GM12878 (cell line): ENCODE data around the gene DMD.

Experiments
- BCL3 ChIP-seq: IDR thresholded peaks from 2 replicates; pipeline ENCODE4 v1.6.1; 2011; ENCODE audit warnings: borderline replicate concordance, low read depth, mild to moderate bottlenecking, moderate library complexity, low read length; ENCODE audit not compliant: insufficient read depth, poor library complexity, severe bottlenecking
- CEBPB ChIP-seq, 2 experiments: fragments of 150-350 bp in 1 of 2; IDR thresholded peaks; 2 replicates each; pipeline ENCODE4 v1.6.1; 2012 to 2014; ENCODE audit warnings: low read depth in 2 of 2, low read length in 2 of 2, borderline replicate concordance in 1 of 2, inconsistent platforms in 1 of 2
- CHD2 ChIP-seq: IDR thresholded peaks from 2 replicates; pipeline ENCODE4 v1.6.1; 2011; ENCODE audit warnings: low read depth, low read length, improper control_type of control experiment, borderline replicate concordance
- CTCF ChIP-seq, 3 experiments: IDR thresholded peaks in 2 of 3; conservative IDR thresholded peaks in 1 of 3; 2 replicates each; pipeline ENCODE4 v1.5.1; 2011; ENCODE audit warnings: low read depth in 3 of 3, low read length in 3 of 3, mild to moderate bottlenecking in 3 of 3, control low read depth in 2 of 3, moderate library complexity in 2 of 3, inconsistent platforms in 1 of 3, mixed read lengths in 1 of 3; ENCODE audit not compliant: control insufficient read depth in 2 of 3, insufficient read depth in 1 of 3; ENCODE audit errors: extremely low read depth in 1 of 3
- EED ChIP-seq: sonication (generic); IDR thresholded peaks from 2 replicates; pipeline ENCODE4 v1.6.1; 2016; ENCODE audit warnings: antibody characterized with exemption, low read depth
- EGR1 ChIP-seq, 2 experiments: IDR thresholded peaks; 1 replicate in 1 of 2; 2 replicates in 1 of 2; pipeline ENCODE4 v1.6.1; 2011 to 2012; ENCODE audit warnings: low read depth in 2 of 2, low read length in 2 of 2, borderline replicate concordance in 1 of 2, mild to moderate bottlenecking in 1 of 2, moderate library complexity in 1 of 2
- POLR2A ChIP-seq: IDR thresholded peaks from 2 replicates; pipeline ENCODE4 v1.6.1; 2011; ENCODE audit warnings: low read depth, mild to moderate bottlenecking, low read length
- POLR2AphosphoS5 ChIP-seq: IDR thresholded peaks from 2 replicates; pipeline ENCODE4 v1.6.1; 2011; ENCODE audit warnings: mild to moderate bottlenecking, low read length, inconsistent platforms
- SP1 ChIP-seq: IDR thresholded peaks from one replicate; pipeline ENCODE4 v1.6.1; 2011; ENCODE audit warnings: low read depth, low read length
- TCF3 ChIP-seq: IDR thresholded peaks from 2 replicates; pipeline ENCODE4 v1.6.1; 2012; ENCODE audit warnings: low read depth, mild to moderate bottlenecking, low read length, borderline replicate concordance; ENCODE audit not compliant: insufficient read depth
- YY1 ChIP-seq: IDR thresholded peaks from 2 replicates; pipeline ENCODE4 v1.6.1; 2011; ENCODE audit warnings: low read depth, mild to moderate bottlenecking, low read length
- ZBED1 ChIP-seq: IDR thresholded peaks from 2 replicates; pipeline ENCODE4 v1.6.1; 2016; ENCODE audit warnings: borderline replicate concordance

GRCh38 chrX:32966821-32967355 is 244.5 kb downstream of the DMD start:
- TF ChIP-seq YY1 (no peak), POLR2AphosphoS5 (no peak), CTCF (IDR thresholded peaks at IDR 0.05 in 2 of 3, conservative IDR thresholded peaks at IDR 0.05 in 1 of 3; ENCODE audit: control insufficient read depth in 2 of 3, extremely low read depth in 1 of 3, insufficient read depth in 1 of 3, low read depth in 3 of 3, low read length in 3 of 3) (no peak), CHD2 (no peak), SP1 (no peak), TCF3 (no peak), EGR1 (IDR thresholded peaks at IDR 0.05; ENCODE audit: borderline replicate concordance in 1 of 2, low read depth in 2 of 2, low read length in 2 of 2) (no peak), ZBED1 (no peak), POLR2A (no peak), CEBPB (IDR thresholded peaks at IDR 0.05; ENCODE audit: borderline replicate concordance in 1 of 2, low read depth in 2 of 2, low read length in 2 of 2) (no peak), EED (no peak), BCL3 (no peak)
